Neural progenitor cell (in vitro differentiated cells): ENCODE results near the gene SFRP4. TPM values are rescaled to one million over a fixed set of nuclear protein-coding genes. Genes with fewer than 3 reads are reported as not detected.

Source experiments
- DNase-seq: peaks from one replicate; pipeline ENCODE4 v3.0.0-alpha.2; 2016; ENCODE audit warnings: low spot score
- H2AFZ ChIP-seq: fragments of 200-600 bp; sonication (generic); replicated peaks from 2 replicates; pipeline ENCODE4 v1.6.1; 2016; ENCODE audit warnings: antibody characterized with exemption
- H3F3A ChIP-seq: fragments of 200-600 bp; sonication (generic); 2 replicates; pipeline ENCODE4 v1.6.1; 2016; ENCODE audit warnings: antibody characterized with exemption, low read depth
- H3K27ac ChIP-seq: fragments of 200-600 bp; sonication (generic); 2 replicates; pipeline ENCODE4 v1.5.1; 2016; ENCODE audit warnings: mild to moderate bottlenecking
- H3K27me3 ChIP-seq: fragments of 200-600 bp; sonication (generic); 2 replicates; pipeline ENCODE4 v1.6.1; 2016; ENCODE audit warnings: mild to moderate bottlenecking, moderate library complexity
- H3K36me3 ChIP-seq: fragments of 200-600 bp; sonication (generic); 2 replicates; pipeline ENCODE4 v1.5.1; 2016
- H3K4me1 ChIP-seq: fragments of 200-600 bp; sonication (generic); 2 replicates; pipeline ENCODE4 v1.6.1; 2016; ENCODE audit warnings: mixed run types
- H3K4me2 ChIP-seq: fragments of 200-600 bp; sonication (generic); 2 replicates; pipeline ENCODE4 v1.6.1; 2016
- H3K4me3 ChIP-seq: fragments of 200-600 bp; sonication (generic); 2 replicates; pipeline ENCODE4 v1.5.1; 2016
- H3K79me2 ChIP-seq: fragments of 200-600 bp; sonication (generic); 2 replicates; pipeline ENCODE4 v1.6.1; 2016; ENCODE audit warnings: low read depth
- H3K9ac ChIP-seq: fragments of 200-600 bp; sonication (generic); 2 replicates; pipeline ENCODE4 v1.6.1; 2016
- H3K9me3 ChIP-seq: fragments of 200-600 bp; sonication (generic); 2 replicates; pipeline ENCODE4 v1.5.1; 2016; ENCODE audit warnings: low read depth
- H4K20me1 ChIP-seq: fragments of 200-600 bp; sonication (generic); 2 replicates; pipeline ENCODE4 v1.6.1; 2016; ENCODE audit warnings: low read depth
- H3K27ac Mint-ChIP-seq: 3 replicates; pipeline ENCODE4 v1.8.0; 2021; ENCODE audit warnings: mixed read lengths
- H3K27me3 Mint-ChIP-seq: 2 replicates; pipeline ENCODE4 v1.8.0; 2022; ENCODE audit warnings: low read depth, mild to moderate bottlenecking, inconsistent platforms, moderate library complexity, mixed read lengths; ENCODE audit not compliant: insufficient read depth
- H3K36me3 Mint-ChIP-seq: 3 replicates; pipeline ENCODE4 v1.8.0; 2021; ENCODE audit warnings: mixed read lengths
- H3K4me1 Mint-ChIP-seq: 3 replicates; pipeline ENCODE4 v1.8.0; 2021; ENCODE audit warnings: mixed read lengths
- H3K4me3 Mint-ChIP-seq: 3 replicates; pipeline ENCODE4 v1.8.0; 2021; ENCODE audit warnings: mild to moderate bottlenecking, moderate library complexity, mixed read lengths
- H3K9me3 Mint-ChIP-seq: 3 replicates; pipeline ENCODE4 v1.8.0; 2020; ENCODE audit warnings: mixed read lengths
- CTCF ChIP-seq: fragments of 200-600 bp; sonication (generic); IDR thresholded peaks from 2 replicates; pipeline ENCODE4 v1.5.1; 2017; ENCODE audit warnings: antibody characterized with exemption, mild to moderate bottlenecking
- EZH2 ChIP-seq: fragments of 200-600 bp; sonication (generic); IDR thresholded peaks from 2 replicates; pipeline ENCODE4 v1.6.1; 2017; ENCODE audit warnings: antibody characterized with exemption, mild to moderate bottlenecking, moderate library complexity
- EZH2phosphoT487 ChIP-seq: fragments of 200-600 bp; sonication (generic); IDR thresholded peaks from 2 replicates; pipeline ENCODE4 v1.6.1; 2017; ENCODE audit warnings: antibody characterized with exemption
- total RNA-seq: library from RNA; depleted of rRNA; stranded (reverse); fragments of >200 nt; gene quantifications from 2 replicates; pipeline ENCODE4 v1.2.3, GENCODE V29; 2015; ENCODE audit warnings: low replicate concordance

SFRP4 gene
- total RNA-seq: not detected in 2 replicates

GRCh38 chr7:37916673-37917660 is at the start of gene SFRP4:
SFRP4 (minus strand) TSS chr7:37916817; CDS start chr7:37916537, 280 bp downstream.
- DNase-seq: peak; percentile 79
- Histone ChIP-seq H3K27me3 (peaks cover 91% of the 10 kb centered on the region), H3K9me3 (no peaks in the 10 kb centered on the region), H3K4me3 (peak within 1 kb of the TSS; percentile 59), H3K4me1 (no peaks in the 10 kb centered on the region), H3F3A (no peaks in the 10 kb centered on the region), H3K27ac (no peak within 1 kb of the TSS), H3K79me2 (no peaks in the 10 kb centered on the region), H2AFZ (peak within 1 kb of the TSS; percentile 99), H3K4me2 (peak within 1 kb of the TSS; percentile 90), H3K36me3 (no peaks in the 10 kb centered on the region), H3K9ac (no peak within 1 kb of the TSS), H4K20me1 (no peaks in the 10 kb centered on the region)
- TF ChIP-seq CTCF (peak; percentile 76), EZH2 (peak; percentile 80), EZH2phosphoT487 (peak; percentile 52)
- H3K27ac Mint-ChIP-seq: no peak within 1 kb of the TSS
- peaks cover 17% of the 10 kb centered on the region for H3K4me1 Mint-ChIP-seq
- no peaks in the 10 kb centered on the region for H3K9me3 Mint-ChIP-seq
- peak within 1 kb of the TSS; percentile 82 for H3K4me3 Mint-ChIP-seq
- H3K27me3 Mint-ChIP-seq: peaks cover 43% of the 10 kb centered on the region
- H3K36me3 Mint-ChIP-seq: no peaks in the 10 kb centered on the region

- no peaks in the 10 kb centered on the region for H3K36me3 ChIP-seq
- no peaks in the 10 kb centered on the region for H3K27me3 ChIP-seq
- no peak for DNase-seq
- Mint-ChIP-seq H3K4me1 (no peaks in the 10 kb centered on the region), H3K27me3 (no peaks in the 10 kb centered on the region), H3K9me3 (no peaks in the 10 kb centered on the region), H3K36me3 (no peaks in the 10 kb centered on the region), H3K27ac (no peak overlapping the region), H3K4me3 (no peak overlapping the region)
- H3K4me2 ChIP-seq: no peak overlapping the region
- no peak overlapping the region for H3K27ac ChIP-seq
- TF ChIP-seq EZH2phosphoT487 (no peak), EZH2 (no peak), CTCF (no peak)
- no peaks in the 10 kb centered on the region for H4K20me1 ChIP-seq
- H3K9ac ChIP-seq: no peak overlapping the region
- H3K4me1 ChIP-seq: no peaks in the 10 kb centered on the region
- H2AFZ ChIP-seq: no peak overlapping the region
- H3K9me3 ChIP-seq: no peaks in the 10 kb centered on the region
- no peaks in the 10 kb centered on the region for H3F3A ChIP-seq
- H3K4me3 ChIP-seq: no peak overlapping the region
- no peaks in the 10 kb centered on the region for H3K79me2 ChIP-seq
Measured at GRCh38 chr7:37964196-37964595, 47.6 kb upstream of the SFRP4 start.

- TF ChIP-seq EZH2phosphoT487 (no peak), CTCF (no peak), EZH2 (no peak)
- Histone ChIP-seq H3K79me2 (no peaks in the 10 kb centered on the region), H4K20me1 (no peaks in the 10 kb centered on the region), H3K36me3 (no peaks in the 10 kb centered on the region), H3K4me2 (no peak overlapping the region), H3K9me3 (no peaks in the 10 kb centered on the region), H3F3A (no peaks in the 10 kb centered on the region), H3K4me3 (no peak overlapping the region), H3K27ac (no peak overlapping the region), H3K4me1 (no peaks in the 10 kb centered on the region), H2AFZ (no peak overlapping the region), H3K27me3 (no peaks in the 10 kb centered on the region), H3K9ac (no peak overlapping the region)
- no peak overlapping the region for H3K27ac Mint-ChIP-seq
- H3K27me3 Mint-ChIP-seq: no peaks in the 10 kb centered on the region
- no peaks in the 10 kb centered on the region for H3K9me3 Mint-ChIP-seq
- H3K36me3 Mint-ChIP-seq: no peaks in the 10 kb centered on the region
- no peaks in the 10 kb centered on the region for H3K4me1 Mint-ChIP-seq
- DNase-seq: no peak
- H3K4me3 Mint-ChIP-seq: no peak overlapping the region
Measured at GRCh38 chr7:37961251-37961650, 44.6 kb upstream of the SFRP4 start.
